Heart right ventricle (tissue), 16 donors: ENCODE measurements around the gene KLK10. TPM values are rescaled to one million over a fixed set of nuclear protein-coding genes. Genes with fewer than 3 reads are reported as not detected.

Experiments
- ATAC-seq, 8 donors: fragments of 200-7000 bp; cut with Tn5 transposase; one replicate each; pipeline ENCODE4 v1.9.1; 2020; ENCODE audit warnings: mild to moderate bottlenecking in 8 of 8, moderate library complexity in 8 of 8, moderate number of reproducible peaks in 1 of 8
- DNase-seq, 2 donors: peaks; one replicate each; pipeline ENCODE4 v3.0.0-alpha.2; 2020
- H3K27ac ChIP-seq, 10 donors: fragments of 200-600 bp; sonication (generic) in 2 of 10; one replicate each; pipeline versions ENCODE4 v1.5.0 to v1.8.0; 2020 to 2022; ENCODE audit warnings: mild to moderate bottlenecking in 3 of 10
- H3K27me3 ChIP-seq, 7 donors: fragments of 200-600 bp; one replicate each; pipeline ENCODE4 v1.8.0; 2021 to 2022; ENCODE audit warnings: mild to moderate bottlenecking in 2 of 7
- H3K36me3 ChIP-seq, 9 donors: fragments of 200-600 bp; sonication (generic) in 1 of 9; one replicate each; pipeline versions ENCODE4 v1.5.0 to v1.8.0; 2020 to 2022; ENCODE audit warnings: mild to moderate bottlenecking in 2 of 9
- H3K4me1 ChIP-seq, 9 donors: fragments of 200-600 bp; sonication (generic) in 1 of 9; one replicate each; pipeline versions ENCODE4 v1.5.0 to v1.8.0; 2020 to 2022; ENCODE audit warnings: mild to moderate bottlenecking in 4 of 9
- H3K4me3 ChIP-seq, 10 donors: fragments of 200-600 bp; sonication (generic) in 2 of 10; one replicate each; pipeline versions ENCODE4 v1.5.0 to v1.8.0; 2020 to 2022; ENCODE audit warnings: mild to moderate bottlenecking in 7 of 10, moderate library complexity in 2 of 10
- H3K9me3 ChIP-seq, 11 donors: fragments of 200-600 bp in 10 of 11; sonication (generic) in 2 of 11; one replicate each; pipeline versions ENCODE4 v1.5.0 to v1.8.0; 2013 to 2022; ENCODE audit warnings: mild to moderate bottlenecking in 2 of 11, control low read depth in 1 of 11, moderate library complexity in 1 of 11
- WGBS, 2 donors: extraction: QIAGEN DNeasy Blood & Tissue Kit; methylation state at CpG; one replicate each; pipeline ENCODE4 v1.1.7; 2013; ENCODE audit warnings: inconsistent platforms in 1 of 2; 5-methylcytosine and 5-hydroxymethylcytosine counted together
- intact Hi-C, 10 donors: fragments of 100-400 bp; cut with DNase I; formaldehyde crosslinking; loops; one replicate each; pipeline versions ENCODE4 v1.11.1 to v1.14.2; 2022
- polyA plus RNA-seq, 2 donors: library from polyadenylated mRNA; stranded (reverse); fragments of 200-250 nt; gene quantifications; one replicate each; pipeline ENCODE4 v1.2.3, GENCODE V29; 2013
- total RNA-seq, 10 donors: library from RNA; stranded (reverse); fragmentation: NEBNext Ultra II Directional in 3 of 10; extraction: Animal tissue kit (Norgen Biotek cat#: 25700) in 3 of 10; gene quantifications; one replicate each; pipeline versions ENCODE4 v1.2.1 to v1.2.4, GENCODE V29; 2021 to 2023
- TF ChIP-seq, protein P1 (sequence below), 9 donors: fragments of 200-600 bp; sonication (generic) in 2 of 9; IDR thresholded peaks; one replicate each; pipeline versions ENCODE4 v1.5.0 to v1.8.0; 2021 to 2022; ENCODE audit warnings: antibody characterized with exemption in 9 of 9, mild to moderate bottlenecking in 5 of 9, moderate library complexity in 1 of 9
- donor health status: Arrhythmogenic right ventricular cardiomyopathy.
- donor health status: ischemic (EF 13 %, LVEDD 7.1; RV severe dilation, severe dysfunction).
- donor health status: healthy with polysubstance abuse.
- donor health status: DM: no; HTN: yes; CAD: no.
- donor health status: DM: no; HTN: no; CAD: no.
- donor health status: ischemic (EF 25% LVEDD 6.9; RV normal size, moderate dysfunction).
- donor health status: ischemic (EF 25% LVEDD 5.7; RV mildly dilated, moderate dysfunction).
- donor health status: healthy.
- donor health status: DM: yes; HTN: yes; CAD: no.
- donor health status: Ischemic cardiomyopathy.
- donor health status: ischemic (EF 35%, LVEDD 5.7; RV mildly dilated, moderate dysfunction).
- donor health status: nonischemic (EF 11% LVEDD 7.7; RV severe dilation, severe dysfunction).
- donor health status: DM: yes; HTN: yes; CAD: no.
- donor health status: PGD.
- donor health status: ischemic (EF 29% LVEDD 5.4; RV normal size, mild dysfunction).
- donor health status: nonischemic (EF 23%, LVEDD 6.1; RV moderate dilation, normal function).

The KLK10 gene
- total and polyA plus RNA-seq, 12 donors, result 0.16 to 1.8 (median 0.42) TPM; not detected in 6

DNA sequence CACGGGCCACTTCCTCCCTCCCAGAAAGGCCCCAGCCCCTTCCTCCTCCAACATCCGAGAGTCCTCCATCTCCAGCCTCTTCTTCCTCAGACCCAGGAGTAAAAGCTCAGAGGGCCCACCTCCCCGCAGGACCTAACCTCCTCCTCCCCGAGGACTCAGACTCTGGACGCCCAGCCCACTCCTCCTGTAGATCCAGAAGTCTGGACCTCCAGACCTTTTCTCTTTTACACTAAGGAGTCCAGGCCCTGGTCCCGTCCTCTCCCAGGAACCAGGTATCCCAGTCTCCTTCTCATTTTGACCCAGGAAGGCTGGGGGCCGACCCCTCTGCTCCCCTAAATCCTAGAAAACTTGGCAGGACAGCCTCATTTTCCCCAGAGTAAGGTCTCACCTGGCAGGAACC lies 16.2 kb downstream of the KLK10 start:
- WGBS, 2 donors, result 73 to 77% methylated on average over 7 of the region's 7 CpGs
- ATAC-seq (no peak), DNase-seq (no peak)
- Histone ChIP-seq H3K27me3 (peaks cover 6 to 83% (median 77%) of the 10 kb centered on the region in 7 donors), H3K9me3 (no peaks in the 10 kb centered on the region), H3K4me3 (no peak overlapping the region), H3K36me3 (no peaks in the 10 kb centered on the region), H3K4me1 (no peaks in the 10 kb centered on the region), H3K27ac (no peak overlapping the region)
- TF ChIP-seq, protein P1, sequence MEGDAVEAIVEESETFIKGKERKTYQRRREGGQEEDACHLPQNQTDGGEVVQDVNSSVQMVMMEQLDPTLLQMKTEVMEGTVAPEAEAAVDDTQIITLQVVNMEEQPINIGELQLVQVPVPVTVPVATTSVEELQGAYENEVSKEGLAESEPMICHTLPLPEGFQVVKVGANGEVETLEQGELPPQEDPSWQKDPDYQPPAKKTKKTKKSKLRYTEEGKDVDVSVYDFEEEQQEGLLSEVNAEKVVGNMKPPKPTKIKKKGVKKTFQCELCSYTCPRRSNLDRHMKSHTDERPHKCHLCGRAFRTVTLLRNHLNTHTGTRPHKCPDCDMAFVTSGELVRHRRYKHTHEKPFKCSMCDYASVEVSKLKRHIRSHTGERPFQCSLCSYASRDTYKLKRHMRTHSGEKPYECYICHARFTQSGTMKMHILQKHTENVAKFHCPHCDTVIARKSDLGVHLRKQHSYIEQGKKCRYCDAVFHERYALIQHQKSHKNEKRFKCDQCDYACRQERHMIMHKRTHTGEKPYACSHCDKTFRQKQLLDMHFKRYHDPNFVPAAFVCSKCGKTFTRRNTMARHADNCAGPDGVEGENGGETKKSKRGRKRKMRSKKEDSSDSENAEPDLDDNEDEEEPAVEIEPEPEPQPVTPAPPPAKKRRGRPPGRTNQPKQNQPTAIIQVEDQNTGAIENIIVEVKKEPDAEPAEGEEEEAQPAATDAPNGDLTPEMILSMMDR (IDR thresholded peaks at IDR 0.05), result no peak
- intact Hi-C loops, result loop anchor here in 1 of 10 donors (10.0 kb wide), 1 partner anchor 69 kb away; no protein-coding TSS in a partner anchor

DNA sequence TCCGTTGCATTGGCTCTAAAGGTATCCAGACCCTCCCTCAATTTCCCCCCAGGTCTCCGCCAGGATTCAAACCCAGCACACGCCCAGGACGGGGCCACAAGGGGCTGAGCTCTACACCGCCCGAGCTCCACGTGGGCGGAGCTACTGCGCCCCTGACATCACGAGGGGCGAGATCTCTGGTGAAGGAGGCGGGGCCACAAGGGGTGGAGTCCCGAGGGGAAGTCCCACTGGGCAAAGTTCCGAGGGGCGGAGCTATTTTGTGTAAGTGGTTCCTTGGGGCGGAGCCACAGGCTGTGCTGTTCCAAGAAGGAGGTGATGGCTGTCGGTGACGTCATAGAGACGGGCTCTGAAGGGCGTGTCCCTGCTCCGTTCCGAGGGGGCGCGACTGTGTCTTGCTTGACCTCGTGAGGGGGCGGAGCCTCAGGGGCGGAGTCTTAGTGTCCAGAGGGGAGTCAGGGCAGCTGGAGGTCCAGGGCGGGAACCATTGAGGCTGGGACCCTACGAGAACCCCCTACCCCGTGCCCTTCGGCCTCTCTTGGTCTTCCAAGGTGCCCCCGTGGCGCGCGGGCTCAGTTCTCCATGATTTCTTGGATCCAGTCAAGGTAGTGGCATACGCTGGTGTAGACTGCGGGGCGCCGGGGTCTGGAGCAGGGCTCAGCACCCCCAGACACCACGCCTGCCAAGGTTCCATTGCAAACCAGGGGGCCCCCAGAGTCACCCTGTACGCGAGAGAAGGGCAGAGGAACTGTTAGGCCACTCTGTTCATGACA lies 16.8 kb downstream of the KLK10 start:
- H3K27me3 ChIP-seq, result peaks cover 6 to 83% (median 79%) of the 10 kb centered on the region in 7 donors
- ATAC-seq, result no peak
- intact Hi-C loops, result loop anchor here in 1 of 10 donors (10.0 kb wide), 1 partner anchor 68 kb away; no protein-coding TSS in a partner anchor

DNA sequence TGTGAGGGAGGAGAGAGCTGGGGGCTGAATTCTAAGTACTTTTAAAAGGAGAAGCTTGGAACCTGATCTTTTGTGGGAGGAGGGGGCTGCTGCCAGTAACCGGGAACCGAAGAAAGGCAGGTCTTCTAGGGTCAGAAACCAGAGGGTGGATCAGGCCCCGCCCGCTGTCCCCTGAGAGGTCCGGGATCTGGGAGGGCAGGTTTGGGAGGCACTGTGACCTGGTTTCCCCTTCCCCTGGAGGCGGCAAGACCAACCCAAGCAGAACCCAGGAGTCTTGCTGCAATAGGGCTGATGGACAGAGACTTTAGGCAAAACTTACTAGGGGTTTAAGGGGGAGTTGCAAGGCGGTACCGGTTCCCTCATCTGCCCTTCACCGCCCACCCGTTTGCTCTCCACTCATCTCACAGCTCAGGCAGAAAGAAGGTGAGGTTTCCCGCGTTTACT lies 17.4 kb downstream of the KLK10 start:
- Histone ChIP-seq H3K9me3 (no peaks in the 10 kb centered on the region), H3K27me3 (peaks cover 6 to 87% (median 76%) of the 10 kb centered on the region in 7 donors), H3K4me3 (no peak overlapping the region), H3K27ac (no peak overlapping the region), H3K4me1 (no peaks in the 10 kb centered on the region), H3K36me3 (no peaks in the 10 kb centered on the region)
- ATAC-seq, result no peak
- intact Hi-C loops, result loop anchor here in 1 of 10 donors (10.0 kb wide), 1 partner anchor 67 kb away; no protein-coding TSS in a partner anchor
- no peak for DNase-seq
- 30 to 43% methylated on average over 12 of the region's 12 CpGs for WGBS, 2 donors
- TF ChIP-seq, protein P1 (IDR thresholded peaks at IDR 0.05), result no peak

More for the DNA sequence above, 16.8 kb downstream of the KLK10 start:
- Histone ChIP-seq H3K4me1 (no peaks in the 10 kb centered on the region), H3K4me3 (no peak overlapping the region), H3K27ac (no peak overlapping the region), H3K36me3 (no peaks in the 10 kb centered on the region), H3K9me3 (no peaks in the 10 kb centered on the region)
- TF ChIP-seq, protein P1 (IDR thresholded peaks at IDR 0.05), result no peak
- DNase-seq, result no peak
- WGBS, 2 donors, result 46 to 61% methylated on average over 42 of the region's 42 CpGs

DNA sequence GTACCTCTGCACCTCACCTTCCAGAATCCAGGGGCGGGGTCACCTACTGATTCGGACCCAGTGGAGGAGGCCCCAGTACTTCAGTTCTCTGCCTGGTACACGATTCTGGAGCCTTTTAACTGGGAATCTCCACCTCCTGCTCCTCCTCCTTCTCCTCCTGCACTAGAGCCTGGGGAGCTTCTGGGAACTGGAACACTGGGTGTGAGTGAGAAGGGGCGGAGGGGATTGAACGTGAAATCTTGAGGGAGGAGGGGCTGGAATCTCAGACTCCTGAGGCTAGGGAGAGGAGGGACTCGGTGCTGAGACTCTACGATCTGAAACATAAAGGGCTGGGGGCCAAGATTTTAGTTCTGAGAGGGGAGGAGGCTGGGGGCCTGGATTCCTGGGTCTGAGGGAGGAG lies 18.0 kb downstream of the KLK10 start, which contains the start of gene KLK8:
TSS of gene KLK8 (minus strand) at position 90 of the 400 bp plus-strand sequence. CDS start 437 bp downstream, outside the sequence.
- TF ChIP-seq, protein P1 (IDR thresholded peaks at IDR 0.05), result no peak
- DNase-seq (no peak), ATAC-seq (no peak)
- Histone ChIP-seq H3K27me3 (peaks cover 6 to 83% (median 71%) of the 10 kb centered on the region in 7 donors), H3K27ac (no peak within 1 kb of the TSS), H3K9me3 (no peaks in the 10 kb centered on the region), H3K36me3 (no peaks in the 10 kb centered on the region), H3K4me3 (no peak within 1 kb of the TSS), H3K4me1 (no peaks in the 10 kb centered on the region)
- intact Hi-C loops, result loop anchor here in 1 of 10 donors (10.0 kb wide), 1 partner anchor 67 kb away; no protein-coding TSS in a partner anchor
- WGBS, 2 donors, result 20 to 30% methylated on average over 7 of the region's 7 CpGs
